A172 (cell line): ENCODE measurements around the gene SLC7A6. TPM values are rescaled to one million over a fixed set of nuclear protein-coding genes. Genes with fewer than 3 reads are reported as not detected.
"Not testable (repeated sequence)": the region's sequence is repeated elsewhere in the genome, so short reads cannot be mapped to it uniquely, and the experiment has no call there.

ENCODE experiments used
- DNase-seq: peaks from one replicate; pipeline ENCODE4 v3.0.0-alpha.2; 2015; ENCODE audit warnings: low spot score
- total RNA-seq: library from RNA; depleted of rRNA; stranded (reverse); fragments of >200 nt; shearing (Covaris generic); gene quantifications from 2 replicates; pipeline ENCODE4 v1.2.3, GENCODE V29; 2014

Gene SLC7A6
- total RNA-seq, 1 experiment from 2014 or later: 8.0 TPM

DNA sequence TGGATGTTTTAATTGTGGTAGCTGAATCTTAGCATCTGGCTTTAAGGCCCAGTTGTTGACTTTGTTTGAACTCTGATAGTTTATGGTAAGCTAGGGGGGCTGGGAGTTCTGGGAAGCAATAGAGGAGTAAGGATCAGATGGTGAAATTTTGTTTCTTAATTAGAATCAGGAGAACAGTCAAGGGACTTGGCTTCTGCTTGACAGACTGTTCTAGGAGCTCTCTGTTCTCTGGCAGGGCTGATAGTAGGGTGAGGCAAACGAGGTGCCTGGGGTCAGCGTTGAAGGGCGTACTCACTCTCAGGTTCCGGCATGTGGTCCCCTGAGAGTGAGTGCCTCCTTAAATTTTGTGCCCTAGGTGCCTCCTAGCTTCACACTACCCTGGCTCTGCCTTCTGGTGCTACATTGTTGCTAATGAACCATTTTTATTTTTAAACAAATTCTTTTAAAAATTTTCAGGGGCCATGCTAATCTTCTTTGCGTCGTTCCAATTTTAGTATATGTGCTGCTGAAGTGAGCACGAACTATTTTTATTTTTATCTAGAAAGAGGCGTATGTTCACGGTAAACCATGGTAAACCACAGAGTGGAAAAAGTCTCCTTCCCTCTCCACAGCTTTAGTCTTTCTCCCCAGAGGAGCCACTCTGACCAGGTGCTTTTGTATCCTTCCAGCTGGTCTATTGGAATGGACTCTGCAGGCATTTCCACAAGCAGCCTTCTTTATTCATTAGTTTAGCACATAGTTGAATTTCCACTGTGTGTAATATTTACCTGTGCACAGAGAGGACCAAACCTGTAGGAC is 19.7 kb downstream of the SLC7A6 start:
- no peak for DNase-seq

DNA sequence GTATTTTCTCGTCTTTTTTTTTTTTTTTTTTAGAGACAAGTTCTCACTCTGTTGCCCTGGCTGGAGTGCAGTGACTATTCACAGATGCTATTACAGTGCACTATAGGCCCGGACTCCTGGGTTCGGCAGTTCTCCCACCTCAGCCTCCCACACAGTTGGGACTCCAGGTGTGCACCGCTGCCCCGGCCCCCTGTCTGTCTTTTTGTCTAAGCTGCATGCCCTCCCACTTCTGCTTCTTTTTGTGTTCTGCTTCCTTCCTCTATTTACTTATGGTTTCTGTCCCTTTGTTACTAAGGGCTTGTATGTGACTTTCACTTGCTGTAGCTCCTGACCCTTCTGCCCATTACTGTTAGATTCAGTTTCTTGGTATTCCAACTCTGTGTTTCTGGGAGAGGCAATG is 20.5 kb downstream of the SLC7A6 start:
- no peak for DNase-seq

DNA sequence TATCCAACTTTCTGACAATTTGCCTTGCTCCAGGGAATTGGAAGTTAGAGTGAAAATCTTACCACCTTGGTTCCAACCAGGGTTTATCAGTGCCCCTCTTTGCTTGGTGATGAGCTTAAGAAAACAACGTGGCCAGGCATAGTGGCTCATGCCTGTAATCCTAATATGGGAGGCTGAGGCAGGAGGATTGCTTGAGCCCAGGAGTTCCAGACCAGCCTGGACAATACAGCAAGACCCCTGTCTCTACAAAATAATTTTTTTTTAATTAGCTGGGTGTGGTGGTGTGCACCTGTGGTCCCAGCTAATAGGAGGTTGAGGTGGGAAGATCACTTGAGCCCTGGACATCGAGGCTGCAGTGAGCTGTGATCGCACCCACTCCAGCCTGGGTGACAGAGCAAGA is 21.4 kb downstream of the SLC7A6 start:
- no peak for DNase-seq

DNA sequence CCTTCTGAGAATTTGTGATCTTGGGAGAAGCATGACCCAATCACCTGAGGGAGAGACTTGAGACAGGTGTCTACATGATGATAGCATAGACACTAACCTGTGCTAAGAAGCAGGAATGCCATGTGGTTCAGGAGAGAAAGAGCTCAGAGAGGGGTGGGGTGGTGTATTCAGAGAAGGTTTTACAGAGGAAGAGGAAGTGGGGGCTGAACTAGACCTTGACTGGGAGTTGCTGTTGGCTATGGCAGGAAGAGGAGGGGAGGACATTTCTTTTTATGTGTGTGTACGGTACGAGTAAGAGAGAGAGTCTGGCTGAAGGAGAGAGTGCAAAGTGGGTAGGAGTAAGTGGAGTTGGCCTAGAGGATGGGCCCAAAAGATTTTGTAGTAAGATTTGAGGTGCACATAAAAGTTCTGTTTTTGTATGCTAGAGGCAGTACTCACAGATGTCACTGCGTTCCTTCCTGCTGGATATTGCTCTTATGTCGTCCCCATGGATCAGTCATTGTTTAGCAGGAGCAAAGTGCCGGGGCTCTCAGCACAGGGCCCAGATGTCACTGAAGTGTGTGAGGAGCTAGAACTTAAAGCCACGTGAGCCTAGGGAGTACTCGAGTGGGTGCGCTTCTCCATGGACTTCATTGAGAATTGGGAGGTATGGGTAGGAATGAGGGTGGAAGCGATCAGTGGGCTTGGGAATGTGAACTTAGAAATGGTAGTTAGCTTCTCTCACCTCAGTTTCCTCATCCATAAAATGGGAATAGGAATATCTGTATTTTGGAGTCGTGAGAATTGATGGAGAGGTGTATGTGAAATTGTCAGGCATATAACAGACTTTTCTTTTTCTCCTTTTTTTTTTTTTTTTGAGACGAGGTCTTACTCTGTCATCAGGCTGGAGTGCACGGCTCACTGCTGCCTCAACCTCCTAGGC is 22.1 kb downstream of the SLC7A6 start:
- DNase-seq: no peak

DNA sequence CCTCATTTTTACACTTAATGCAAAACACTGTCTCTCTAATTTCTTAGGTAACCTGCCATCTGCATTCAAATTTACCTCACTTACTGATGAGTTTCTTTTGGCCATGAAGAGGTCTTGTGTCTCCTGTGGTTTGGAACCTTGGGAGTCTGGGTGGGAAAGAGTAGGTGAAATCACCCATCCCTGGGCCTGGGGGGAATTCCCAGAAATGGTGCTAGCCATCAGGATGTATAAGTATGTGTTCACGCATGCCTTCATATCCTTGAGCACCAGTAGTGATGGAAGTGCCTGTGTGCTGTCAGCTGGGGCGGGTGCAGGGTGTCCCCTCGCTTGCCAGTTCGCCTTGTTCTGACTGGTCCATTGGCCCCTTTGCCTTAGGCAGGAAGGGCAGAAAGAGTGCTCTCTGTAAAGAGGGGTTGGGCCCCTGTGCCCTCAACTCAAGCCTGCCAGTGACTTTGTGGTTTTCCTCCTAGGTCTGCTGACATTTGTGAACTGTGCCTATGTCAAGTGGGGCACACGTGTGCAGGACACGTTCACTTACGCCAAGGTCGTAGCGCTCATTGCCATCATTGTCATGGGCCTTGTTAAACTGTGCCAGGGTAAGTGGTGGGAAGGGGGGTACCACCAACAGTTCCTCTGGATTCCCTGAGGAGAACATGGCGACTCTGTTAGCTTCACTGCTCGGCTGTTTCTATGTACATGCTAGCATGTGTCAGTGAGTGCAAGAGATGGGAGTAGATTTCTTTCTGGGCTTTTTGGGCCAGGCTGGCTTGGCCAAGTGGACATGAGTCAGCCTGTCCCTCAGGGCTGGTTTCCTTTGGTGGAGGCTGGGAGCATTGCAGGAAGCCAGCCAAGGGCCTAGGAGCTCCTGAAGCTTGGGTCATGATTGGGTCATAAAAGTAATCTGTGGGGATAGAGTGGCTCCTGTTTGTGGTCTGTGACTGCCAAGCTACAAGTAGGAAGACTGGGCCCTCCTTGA is 23.2 kb downstream of the SLC7A6 start:
- peak; percentile 75 for DNase-seq

DNA sequence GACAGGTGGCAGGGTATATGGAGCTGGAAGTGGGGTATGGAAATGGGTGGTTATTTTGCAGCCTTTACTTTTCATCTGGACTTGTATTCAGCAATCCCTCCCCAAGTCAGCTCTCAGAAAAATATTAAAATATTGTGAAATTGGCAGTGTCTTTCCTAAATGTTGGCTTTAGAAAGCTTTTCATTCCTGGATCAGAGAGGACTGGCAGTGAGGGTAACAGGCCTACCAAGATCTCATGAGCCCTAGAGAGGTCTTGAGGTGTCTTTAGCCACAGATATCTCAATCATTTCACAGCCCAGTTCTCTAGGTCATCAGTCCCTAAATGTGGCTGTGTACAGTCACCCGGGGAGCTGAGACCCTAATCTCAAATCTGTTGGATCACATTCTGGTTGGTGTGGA is 23.9 kb downstream of the SLC7A6 start:
- DNase-seq: no peak

DNA sequence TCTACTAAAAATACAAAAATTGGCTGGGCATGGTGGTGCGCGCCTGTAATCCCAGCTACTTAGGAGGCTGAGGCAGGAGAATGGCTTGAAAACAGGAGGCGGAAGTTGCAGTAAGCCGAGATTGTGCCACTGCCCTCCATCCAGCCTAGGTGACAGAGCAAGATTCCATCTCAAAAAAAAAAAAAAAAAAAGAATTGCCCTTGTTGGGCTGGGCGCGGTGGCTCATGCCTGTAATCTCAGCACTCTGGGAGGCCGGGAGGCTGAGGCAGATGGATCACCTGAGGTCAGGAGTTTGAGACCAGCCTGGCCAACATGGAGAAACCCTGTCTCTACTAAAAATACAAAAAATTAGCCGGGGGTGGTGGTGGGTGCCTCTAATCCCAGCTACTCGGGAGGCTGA is 24.5 kb downstream of the SLC7A6 start:
- DNase-seq: not testable (repeated sequence)

DNA sequence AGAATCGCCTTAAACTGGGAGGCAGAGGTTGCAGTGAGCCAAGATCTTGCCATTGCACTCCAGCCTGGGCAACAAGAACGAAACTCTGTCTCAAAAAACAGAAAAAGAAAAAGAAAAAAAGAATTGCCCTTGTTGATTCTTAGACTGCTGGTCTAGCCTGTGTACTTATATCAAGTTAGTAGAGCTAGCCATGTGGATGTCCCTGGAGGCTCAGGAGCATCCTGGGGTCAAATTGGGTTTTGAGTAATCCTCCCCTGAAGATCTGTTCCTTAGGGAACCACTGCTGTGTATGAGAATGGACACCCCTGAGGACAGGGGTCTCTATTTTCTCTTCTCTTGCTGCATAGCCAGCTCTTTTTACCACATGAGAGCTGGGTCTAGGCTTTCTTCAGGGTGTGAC is 24.9 kb downstream of the SLC7A6 start:
- DNase-seq: no peak

DNA sequence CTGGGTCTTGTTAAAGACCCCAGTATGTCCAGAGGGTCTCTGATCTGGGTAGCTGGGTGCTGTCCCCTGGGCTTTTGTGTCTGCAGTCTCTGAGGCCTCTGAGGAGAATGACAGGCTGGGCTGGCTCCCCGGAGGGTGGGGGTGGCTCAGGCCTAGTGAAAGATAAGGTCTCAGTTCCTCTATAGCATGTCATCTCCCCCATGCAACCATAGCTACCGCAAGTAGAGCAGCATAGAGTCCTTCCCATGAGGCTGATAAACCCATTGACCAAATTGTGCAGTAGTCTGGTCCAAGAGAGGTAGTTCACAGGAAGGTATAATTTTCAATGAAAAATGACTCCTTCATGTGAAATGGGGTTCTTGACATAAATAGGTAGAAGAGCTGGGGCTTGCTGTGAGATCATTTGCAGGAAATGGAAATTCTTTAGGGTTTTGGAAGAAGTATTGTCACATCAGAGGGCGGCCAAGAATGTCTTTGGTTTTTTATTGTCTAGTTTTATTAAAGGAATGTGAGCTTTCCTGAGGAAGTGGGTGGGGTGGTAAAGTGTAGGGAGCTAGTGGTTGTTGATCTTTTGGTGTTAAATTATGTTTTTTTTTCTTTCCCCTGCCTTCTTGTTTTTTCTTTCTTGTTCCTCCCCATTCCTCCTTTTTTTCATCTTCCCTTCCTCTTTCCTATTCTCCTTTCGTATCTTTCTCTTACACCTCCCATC is 25.4 kb downstream of the SLC7A6 start:
- DNase-seq: peak; percentile 58

DNA sequence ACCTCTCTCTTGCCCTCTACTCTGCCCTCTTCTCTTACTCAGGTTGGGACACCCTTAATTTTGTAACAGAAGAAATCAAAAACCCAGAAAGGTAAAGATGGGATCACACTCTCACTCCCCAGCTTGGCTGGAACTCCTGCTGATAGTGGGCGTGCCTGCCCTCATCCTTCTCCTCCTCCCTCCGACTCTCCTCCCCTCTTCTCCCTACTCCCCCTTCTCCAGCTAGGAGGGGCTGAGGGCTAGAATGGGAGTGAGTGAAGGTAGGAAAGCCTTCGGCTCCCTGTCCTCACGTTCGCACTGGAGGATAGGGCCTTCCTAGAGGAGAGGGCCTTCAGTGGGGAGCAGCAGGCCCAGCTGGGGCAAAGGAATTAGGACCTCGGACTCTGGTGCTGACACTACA is 26.1 kb downstream of the SLC7A6 start:
- no peak for DNase-seq

DNA sequence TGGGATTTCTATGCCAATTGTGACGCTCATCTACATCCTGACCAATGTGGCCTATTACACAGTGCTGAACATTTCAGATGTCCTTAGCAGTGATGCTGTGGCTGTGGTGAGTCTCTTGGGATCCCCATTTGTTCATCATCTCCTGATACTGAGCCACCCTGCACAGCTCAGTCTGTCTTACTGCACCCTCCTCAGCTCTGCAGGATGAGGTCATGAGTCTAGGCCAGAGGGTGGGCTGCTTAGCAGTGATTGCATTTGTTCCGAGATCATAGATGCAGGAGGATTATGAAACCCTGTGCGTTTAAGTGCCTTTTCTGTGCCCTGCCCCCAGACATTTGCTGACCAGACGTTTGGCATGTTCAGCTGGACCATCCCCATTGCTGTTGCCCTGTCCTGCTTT is 26.9 kb downstream of the SLC7A6 start:
- no peak for DNase-seq

DNA sequence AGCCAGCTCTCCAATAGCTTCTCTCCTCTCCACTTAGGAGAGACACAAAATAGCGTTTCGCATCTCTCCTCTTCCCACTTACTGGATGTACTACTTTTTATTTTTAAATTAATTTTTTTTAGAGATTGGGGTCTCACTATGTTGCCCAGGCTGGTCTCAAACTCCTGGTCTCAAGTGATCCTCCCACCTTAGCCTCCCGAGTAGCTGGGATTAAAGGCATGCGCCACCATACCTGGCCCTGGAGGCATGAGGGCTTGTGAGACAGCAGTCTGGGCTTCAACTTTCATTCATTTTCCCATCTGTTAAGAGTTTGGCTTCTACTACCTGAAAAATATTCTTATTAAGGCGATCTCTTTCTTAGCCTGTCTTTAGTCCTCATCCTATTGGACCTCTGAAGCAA is 28.1 kb downstream of the SLC7A6 start:
- DNase-seq: no peak

DNA sequence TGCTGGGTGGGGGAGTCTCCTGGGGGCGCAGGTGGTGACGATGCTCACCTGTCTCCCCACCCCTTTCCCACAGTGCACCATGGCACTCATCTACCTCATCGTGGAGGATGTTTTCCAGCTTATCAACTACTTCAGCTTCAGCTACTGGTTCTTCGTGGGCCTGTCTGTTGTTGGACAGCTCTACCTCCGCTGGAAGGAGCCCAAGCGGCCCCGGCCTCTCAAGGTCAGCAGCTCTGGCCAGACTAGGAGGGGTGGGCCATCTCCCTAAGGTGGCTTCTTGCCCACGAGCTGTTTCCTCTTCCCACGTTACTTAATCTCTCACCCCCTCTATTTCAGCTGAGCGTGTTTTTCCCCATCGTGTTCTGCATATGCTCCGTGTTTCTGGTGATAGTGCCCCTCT is 32.0 kb downstream of the SLC7A6 start:
- no peak for DNase-seq

DNA sequence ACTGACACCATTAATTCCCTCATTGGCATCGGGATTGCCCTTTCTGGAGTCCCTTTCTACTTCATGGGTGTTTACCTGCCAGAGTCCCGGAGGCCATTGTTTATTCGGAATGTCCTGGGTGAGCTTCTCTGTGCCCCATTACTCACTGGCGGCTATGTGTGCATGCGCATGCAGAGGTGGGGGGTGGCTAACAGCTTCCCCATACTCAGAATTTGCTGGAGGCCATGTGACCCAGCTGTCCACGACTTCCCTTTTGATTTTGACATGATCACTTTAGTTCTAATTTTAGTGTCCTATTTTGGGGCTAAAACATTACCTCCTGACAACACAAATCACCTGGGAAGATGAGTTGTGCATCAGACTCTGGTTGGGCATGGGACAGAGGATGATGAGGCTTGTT is 32.4 kb downstream of the SLC7A6 start:
- DNase-seq: no peak

DNA sequence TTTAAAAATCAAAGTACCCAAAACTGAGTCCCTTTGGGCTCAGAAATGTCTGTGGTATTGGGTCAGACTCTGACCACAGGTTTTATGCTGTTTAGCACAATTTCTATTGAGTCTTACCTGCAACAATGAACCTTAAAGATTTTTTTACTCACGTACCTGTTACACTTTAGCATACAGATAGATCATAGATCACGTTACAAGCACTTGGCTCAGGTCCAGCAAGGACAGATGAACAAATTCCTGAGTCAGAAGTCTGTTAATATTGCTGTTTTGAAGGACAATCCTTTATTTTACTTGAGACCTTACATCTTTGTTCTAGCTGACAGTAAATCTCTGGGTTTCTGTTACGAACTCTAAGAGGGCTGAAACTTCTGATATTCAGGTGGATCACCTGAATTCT is 33.6 kb downstream of the SLC7A6 start:
- no peak for DNase-seq

DNA sequence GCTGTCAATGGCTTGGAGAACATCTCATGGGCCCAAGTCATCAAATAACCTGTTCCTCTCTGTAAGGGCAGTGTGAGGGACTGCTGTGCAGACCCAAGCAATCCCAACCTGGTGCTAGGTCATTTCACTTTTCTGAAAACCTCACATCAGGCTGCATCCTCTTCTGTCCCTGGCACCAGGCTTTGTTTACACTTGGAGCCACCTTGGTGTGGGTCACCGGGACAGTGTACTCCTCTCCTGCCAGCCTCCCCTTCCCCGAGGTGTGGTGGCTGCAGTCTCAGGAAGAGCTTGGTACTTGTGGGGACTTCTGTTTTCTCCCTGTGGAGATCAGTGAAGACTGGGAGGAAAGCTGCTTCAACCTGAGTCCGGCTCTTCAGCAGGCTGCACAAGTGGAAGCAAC is 34.0 kb downstream of the SLC7A6 start:
- no peak for DNase-seq

DNA sequence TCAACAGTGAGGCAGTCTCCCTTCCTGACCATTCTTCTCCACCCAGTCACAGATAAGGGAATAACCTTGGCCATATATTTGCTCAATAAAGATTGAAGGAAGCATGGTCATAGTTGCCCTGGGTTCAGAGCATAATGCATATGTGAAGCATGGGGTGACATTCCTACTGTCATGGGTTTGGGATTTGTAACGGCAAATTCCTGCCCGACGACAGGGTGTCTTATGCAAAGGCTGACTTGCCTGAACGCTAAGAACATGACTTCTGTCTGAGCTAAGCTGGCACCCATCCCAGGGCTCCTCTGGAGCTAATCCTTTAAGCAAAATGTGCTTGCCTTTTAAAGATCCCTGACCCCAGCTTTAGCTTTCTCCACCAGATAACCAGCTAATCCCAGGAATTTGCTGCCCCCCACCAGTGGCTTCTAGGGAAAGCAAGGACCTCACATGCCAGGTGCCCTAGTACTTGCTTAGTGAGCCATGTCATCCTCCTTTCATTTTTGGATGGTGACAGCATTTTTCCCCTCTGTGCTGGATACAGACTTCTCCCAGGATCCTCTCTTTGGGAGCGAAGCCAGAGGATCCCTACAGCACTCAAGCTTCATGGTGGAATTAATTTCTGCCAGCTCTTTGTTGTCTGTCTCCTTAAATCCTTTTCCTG is 34.7 kb downstream of the SLC7A6 start:
- no peak for DNase-seq

DNA sequence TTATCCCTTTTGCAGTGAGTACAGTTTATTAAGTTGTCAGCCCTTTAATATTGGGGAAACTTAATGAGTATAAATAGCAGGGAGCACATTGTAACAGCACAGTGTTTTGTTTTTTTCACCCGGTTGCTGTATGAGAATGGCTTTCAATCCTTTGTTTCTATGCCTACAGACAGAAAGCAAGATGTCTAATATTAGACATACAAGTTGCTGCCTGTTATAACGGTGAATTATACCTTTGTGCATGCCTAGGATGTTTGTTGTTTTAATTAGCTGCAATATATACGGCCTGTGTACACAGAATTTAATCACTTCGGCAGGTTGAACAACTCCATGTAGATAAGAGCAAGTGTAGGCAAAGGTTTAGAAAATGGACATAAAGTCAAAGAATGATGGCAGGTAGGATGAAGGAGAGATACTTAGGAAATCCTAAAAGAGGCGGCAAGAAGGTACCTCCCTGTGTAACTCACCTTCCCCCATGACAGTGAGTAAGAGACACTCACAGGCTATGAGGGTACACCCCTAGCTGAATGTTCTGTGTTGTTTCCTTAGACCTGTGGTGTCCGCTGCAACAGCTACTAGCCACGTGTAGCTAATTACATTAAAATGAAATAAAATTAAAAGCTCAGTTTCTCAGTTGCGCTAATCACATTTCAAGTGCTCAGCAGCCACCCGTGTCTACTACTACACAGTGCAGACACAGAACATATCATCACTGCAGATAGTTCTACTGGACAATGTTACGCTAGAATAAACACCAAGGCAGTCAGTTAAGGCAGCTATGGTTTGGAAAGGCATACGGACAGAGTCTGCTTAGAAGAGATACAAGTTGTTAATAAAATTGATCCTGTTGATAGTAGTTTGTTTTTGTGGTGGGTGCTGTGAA is 35.5 kb downstream of the SLC7A6 start:
- DNase-seq: no peak

DNA sequence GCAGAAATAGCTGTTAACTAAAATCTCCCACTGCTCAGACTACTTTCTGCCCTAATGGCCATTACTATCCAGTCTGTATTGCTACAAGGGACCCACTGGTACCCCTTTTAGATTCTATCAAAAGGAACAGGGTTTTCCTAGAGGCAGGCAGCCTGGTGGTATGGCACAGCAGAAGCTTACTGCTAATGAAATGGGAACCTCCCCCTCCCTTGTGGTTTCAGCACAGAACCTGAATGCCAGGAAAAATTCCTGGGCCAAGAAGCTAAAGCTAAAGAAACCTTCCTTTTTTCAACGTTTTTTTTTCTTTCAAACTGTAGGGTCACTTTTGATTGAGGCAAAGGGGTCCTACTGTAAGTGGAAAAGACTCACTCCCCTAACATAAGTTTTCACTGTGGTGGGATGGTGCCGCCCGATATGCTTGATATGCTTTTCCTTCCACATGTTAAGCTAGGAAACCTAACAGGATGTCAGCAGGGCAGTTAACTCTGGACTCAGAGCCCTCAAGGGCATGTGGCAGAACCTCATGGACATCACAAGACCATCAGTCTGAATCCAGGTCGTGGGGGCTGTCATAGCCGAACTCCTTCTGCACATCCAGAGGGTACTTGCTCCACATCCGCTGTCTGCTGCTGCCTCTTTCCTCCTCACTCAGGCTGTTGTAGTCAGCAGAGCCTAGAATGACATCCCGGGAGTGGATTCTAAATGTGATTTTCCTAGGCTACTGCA is 36.6 kb downstream of the SLC7A6 start:
- DNase-seq: no peak
